ENCODE measurements around the gene LTA4H. TPM values are rescaled to one million over a fixed set of nuclear protein-coding genes. Genes with fewer than 3 reads are reported as not detected.

The LTA4H gene
- total RNA-seq, 2 donors from 2014 or later = 55.3 to 59.1 TPM

Other genes with a start within 250 kb of the LTA4H start
- gene NTN4, start 244.8 kb downstream of the LTA4H start, total RNA-seq = 10 to 100 TPM; 17.4 to 25.3 TPM
- 10 to 100 TPM; 13.5 to 17.4 TPM for gene SNRPF, start 176.6 kb downstream of the LTA4H start, total RNA-seq
- not detected for gene CCDC38, start 93.0 kb downstream of the LTA4H start, total RNA-seq
- under 1 TPM in 1 of 2 donors, not detected in 1; 0.47 TPM for gene AMDHD1, start 92.3 kb downstream of the LTA4H start, total RNA-seq
- gene HAL, start 39.2 kb downstream of the LTA4H start, total RNA-seq = 1 to 10 TPM; 2.5 to 2.7 TPM
- 1 to 10 TPM; 7.7 to 9.2 TPM for gene ELK3, start 158.8 kb upstream of the LTA4H start, total RNA-seq

All from left colon (tissue), 2 donors.